LNCaP clone FGC (cell line): ENCODE data around the gene SUCLG2.

ENCODE experiments used
- DNase-seq: peaks from one replicate; pipeline ENCODE4 v3.0.0-alpha.2; 2011; ENCODE audit warnings: low read depth
- H3K4me3 ChIP-seq: 2 replicates; pipeline ENCODE4 v1.5.1; 2011; ENCODE audit warnings: mild to moderate bottlenecking, low read depth, low read length, control low read depth
- CTCF ChIP-seq: IDR thresholded peaks from 2 replicates; pipeline ENCODE4 v1.5.1; 2012; ENCODE audit warnings: mild to moderate bottlenecking; ENCODE audit not compliant: control insufficient read depth, insufficient read depth; ENCODE audit errors: extremely low read depth

Gene SUCLG2

GRCh38 chr3:67453628-67454027 lies 200.8 kb downstream of the SUCLG2 start:
- no peak for DNase-seq
- TF ChIP-seq CTCF: no peak
- no peak overlapping the region for H3K4me3 ChIP-seq

GRCh38 chr3:67450153-67450552 lies 204.3 kb downstream of the SUCLG2 start:
- TF ChIP-seq CTCF: no peak
- no peak for DNase-seq
- no peak overlapping the region for H3K4me3 ChIP-seq

- DNase-seq: no peak
- H3K4me3 ChIP-seq: no peak overlapping the region
- TF ChIP-seq CTCF: no peak
Observed at GRCh38 chr3:67447393-67447792, 207.0 kb downstream of the SUCLG2 start.

GRCh38 chr3:67437789-67438188 lies 216.6 kb downstream of the SUCLG2 start:
- DNase-seq: no peak
- TF ChIP-seq CTCF: no peak
- no peak overlapping the region for H3K4me3 ChIP-seq

GRCh38 chr3:67437090-67437489 lies 217.3 kb downstream of the SUCLG2 start:
- TF ChIP-seq CTCF: no peak
- H3K4me3 ChIP-seq: no peak overlapping the region
- DNase-seq: no peak

- H3K4me3 ChIP-seq: no peak overlapping the region
- DNase-seq: no peak
- TF ChIP-seq CTCF: no peak
Observed at GRCh38 chr3:67433109-67433508, 221.3 kb downstream of the SUCLG2 start.

- no peak for TF ChIP-seq CTCF
- no peak for DNase-seq
- no peak overlapping the region for H3K4me3 ChIP-seq
Observed at GRCh38 chr3:67431887-67432286, 222.5 kb downstream of the SUCLG2 start.
